Smooth muscle cell (in vitro differentiated cells): ENCODE data around the gene HUWE1. TPM values are rescaled to one million over a fixed set of nuclear protein-coding genes. Genes with fewer than 3 reads are reported as not detected.

ENCODE experiments used
- microRNA counts: library from miRNA; unstranded; fragments of <30 nt; microRNA quantifications from one replicate; lab custom pipeline; 2016
- microRNA-seq: library from miRNA; unstranded; fragments of <30 nt; microRNA quantifications from one replicate; pipeline ENCODE4, GENCODE V29; 2016; ENCODE audit warnings: borderline number of aligned reads
- polyA plus RNA-seq: library from polyadenylated mRNA; unstranded; fragments of >200 nt; fragmentation: Nextera tagmentation; extraction: Ambion mirVana; gene quantifications from 2 replicates; pipeline ENCODE4 v1.2.1, GENCODE V29; 2016
- small RNA-seq: library from RNA; depleted of rRNA; stranded (forward); fragments of <200 nt; gene quantifications from one replicate; pipeline ENCODE3, GENCODE V24; 2014
- total RNA-seq: library from RNA; depleted of rRNA; stranded (reverse); fragments of >200 nt; gene quantifications from 2 replicates; pipeline ENCODE4 v1.2.3, GENCODE V29; 2014

HUWE1 gene
- total and polyA plus RNA-seq, 2 experiments from 2014 or later: 29.4 to 122 TPM

MicroRNA genes within 50 kb of the gene (microRNA counts, 767-probe panel; counts per million panel counts)
- microRNA hsa-miR-98 (lab: Ali Mortazavi, UCI): 183 counts per million

Small RNA genes within 50 kb of the gene (microRNA-seq; reads per million reads assigned to microRNA genes)
- gene MIR98: 133 reads per million, percentile 61 among the genes with 10 or more reads in this experiment
- gene MIRLET7F2: 87.7 reads per million, percentile 53 among the genes with 10 or more reads in this experiment

Small RNA genes within 50 kb of the gene (small RNA-seq; reads per million reads assigned to genes)
- gene MIR98 (1.2 reads per million, percentile 33 among the genes with 10 or more reads in this experiment), gene MIRLET7F2 (3.9 reads per million, percentile 58 among the genes with 10 or more reads in this experiment)
